GM18526 (cell line): Measurements from ENCODE around the gene NXPE3.
A peak's percentile ranks its signal among the peaks of the same experiment; 100 is the strongest.

Experiments used
- POLR2A ChIP-seq: IDR thresholded peaks from 3 replicates; pipeline ENCODE4 v1.6.1; 2011; ENCODE audit not compliant: insufficient read length; ENCODE audit errors: extremely low read depth

Gene NXPE3

DNA sequence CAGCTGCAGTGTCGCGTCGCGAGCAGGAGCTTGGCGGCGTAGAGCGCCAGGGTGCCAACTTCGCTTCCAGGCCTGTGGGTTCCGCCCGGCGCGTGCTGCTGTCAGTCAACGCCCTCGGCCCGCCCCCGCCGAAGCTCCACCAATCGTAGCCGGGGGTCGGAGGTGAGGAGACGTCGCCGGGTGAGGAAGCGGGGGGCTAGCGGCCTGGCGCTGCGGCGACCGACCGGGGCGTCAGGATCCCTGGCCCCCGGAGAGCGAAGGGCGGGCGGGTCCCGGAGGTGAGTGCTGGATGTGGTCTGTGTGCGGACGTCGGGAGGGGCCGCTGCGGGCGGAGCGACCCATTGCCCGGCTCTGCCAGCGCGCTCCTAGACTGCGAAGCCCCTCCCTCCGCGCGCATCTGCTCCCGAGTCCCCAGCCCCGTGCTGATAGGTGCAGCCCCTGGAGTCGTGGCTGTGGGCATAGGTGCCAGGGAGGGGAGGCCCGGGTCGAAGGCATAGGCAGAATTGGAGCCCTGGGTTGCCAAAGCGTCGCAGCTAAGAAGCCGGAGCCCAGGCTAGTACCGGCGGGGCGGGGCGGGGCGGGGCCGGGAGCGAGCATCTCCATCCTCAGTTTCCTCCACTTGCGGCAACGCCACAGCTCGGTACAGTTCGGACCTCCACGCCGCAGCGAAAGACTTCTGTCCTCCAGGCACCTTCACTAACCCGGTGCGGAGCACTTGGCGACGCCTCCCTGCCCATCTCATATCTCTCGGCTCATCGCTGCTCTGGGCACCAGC, at the start of gene NXPE3:
Gene NXPE3, plus strand, starts transcription at position 165 of the 775 bp plus-strand sequence. CDS start 6,386 bp downstream, outside the sequence.
- TF ChIP-seq POLR2A = peak; percentile 53

DNA sequence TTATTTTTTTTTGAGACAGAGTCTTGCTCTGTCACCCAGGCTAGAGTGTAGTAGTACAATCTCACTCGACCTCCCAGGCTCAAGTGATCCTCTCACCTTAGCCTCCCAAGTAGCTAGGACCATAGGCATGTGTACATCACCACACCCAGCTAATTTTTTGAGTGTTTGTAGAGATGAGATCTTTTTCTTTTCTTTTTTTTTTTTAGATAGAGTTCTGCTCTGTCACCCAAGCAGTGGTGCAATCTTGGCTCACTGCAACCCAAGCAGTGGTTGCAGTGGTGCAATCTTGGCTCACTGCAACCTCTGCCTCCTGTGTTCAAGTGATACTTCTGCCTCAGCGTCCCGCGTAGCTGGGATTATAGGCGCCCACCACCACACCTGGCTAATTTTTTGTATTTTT, 49.4 kb upstream of the NXPE3 start:
- no peak for TF ChIP-seq POLR2A

DNA sequence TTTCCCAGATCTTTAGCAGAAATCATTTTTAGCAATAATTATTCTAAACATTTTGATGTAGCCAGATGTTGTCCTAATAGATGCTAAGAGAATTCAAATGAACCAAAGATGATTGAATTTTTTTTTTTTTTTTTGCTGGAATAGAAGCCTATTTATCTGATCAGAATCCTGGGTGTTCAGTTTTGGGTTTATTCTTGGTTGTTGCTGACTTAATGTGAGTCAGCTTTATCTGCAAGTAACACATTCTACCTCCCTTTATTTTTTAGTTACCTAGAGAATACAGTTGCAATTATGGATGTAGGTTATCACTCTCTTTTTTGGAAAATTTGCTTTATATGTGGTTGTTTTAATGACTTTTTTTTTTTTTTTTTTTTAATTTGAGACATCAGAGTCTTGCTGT, 48.2 kb upstream of the NXPE3 start:
- TF ChIP-seq POLR2A = no peak

DNA sequence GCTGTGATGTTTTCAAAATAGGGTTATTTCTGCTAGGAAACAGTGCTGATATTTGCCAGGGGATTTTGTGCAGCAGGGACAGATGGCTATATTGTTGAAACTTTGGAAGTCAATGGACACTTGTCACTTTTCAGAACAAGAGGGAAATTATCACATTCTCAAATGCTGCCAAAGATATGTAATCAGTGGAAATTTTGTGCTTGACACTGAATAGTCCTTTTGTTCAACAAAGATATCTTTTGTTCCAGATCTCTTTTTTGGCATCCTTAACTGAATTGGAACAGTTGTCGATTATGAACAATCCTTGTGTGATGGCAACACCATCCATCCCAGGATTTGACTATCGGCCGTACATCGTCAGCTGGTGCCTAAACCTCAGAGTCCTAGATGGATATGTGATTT, 46.8 kb upstream of the NXPE3 start:
- TF ChIP-seq POLR2A = no peak

DNA sequence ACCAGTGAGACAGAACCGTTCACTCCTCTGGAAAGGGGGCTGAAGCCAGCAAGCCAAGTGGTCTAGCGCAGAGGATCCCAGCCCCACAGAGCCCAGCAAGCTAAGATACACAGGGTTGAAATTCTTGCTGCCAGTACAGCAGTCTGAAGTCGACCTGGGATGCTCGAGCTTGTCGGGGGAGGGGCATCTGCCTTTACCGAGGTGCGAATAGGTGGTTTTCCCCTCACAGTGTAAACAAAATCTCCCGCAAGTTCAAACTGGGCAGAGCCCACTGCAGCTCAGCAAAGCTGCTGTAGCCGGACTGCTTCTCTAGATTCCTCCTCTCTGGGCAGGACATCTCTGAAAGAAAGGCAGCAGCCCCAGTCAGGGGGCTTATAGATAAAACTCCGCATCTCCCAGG, 43.2 kb upstream of the NXPE3 start:
- no peak for TF ChIP-seq POLR2A

DNA sequence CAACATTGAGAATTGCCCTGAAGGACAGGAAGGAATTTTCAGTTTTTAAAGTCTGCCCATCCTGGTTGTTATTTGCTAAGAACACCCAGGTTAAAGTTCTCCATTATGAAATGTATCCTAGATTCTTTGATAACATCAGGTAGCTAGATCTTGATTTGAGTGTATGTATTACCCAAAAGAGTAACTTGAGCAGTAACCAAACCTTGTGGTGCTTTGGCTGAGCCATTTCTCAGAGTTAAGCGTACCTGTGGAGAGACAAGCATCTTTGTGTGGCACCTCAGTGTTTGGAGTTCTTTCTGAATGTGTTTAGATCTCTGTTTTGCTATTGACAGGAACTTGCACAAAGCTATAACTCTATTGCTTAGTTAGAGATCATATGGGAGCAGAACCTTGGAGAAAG, 34.2 kb upstream of the NXPE3 start:
- no peak for TF ChIP-seq POLR2A

DNA sequence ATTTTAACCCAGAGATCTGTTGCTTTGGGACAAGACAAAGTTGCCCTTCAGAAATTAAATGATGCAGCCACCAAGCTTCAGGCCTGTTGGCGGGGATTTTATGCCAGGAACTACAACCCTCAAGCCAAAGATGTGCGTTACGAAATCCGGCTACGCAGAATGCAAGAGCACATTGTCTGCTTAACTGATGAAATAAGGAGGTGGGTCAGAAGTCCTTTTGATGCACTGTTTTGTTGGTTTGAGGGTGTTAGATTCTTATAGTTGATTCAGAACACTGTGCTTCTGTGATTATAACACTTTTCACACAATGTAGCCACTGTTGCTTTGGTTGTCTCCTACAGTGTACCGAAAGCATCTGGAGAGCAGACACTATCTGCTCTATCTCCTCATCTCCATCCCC, 20.8 kb upstream of the NXPE3 start:
- TF ChIP-seq POLR2A = no peak

DNA sequence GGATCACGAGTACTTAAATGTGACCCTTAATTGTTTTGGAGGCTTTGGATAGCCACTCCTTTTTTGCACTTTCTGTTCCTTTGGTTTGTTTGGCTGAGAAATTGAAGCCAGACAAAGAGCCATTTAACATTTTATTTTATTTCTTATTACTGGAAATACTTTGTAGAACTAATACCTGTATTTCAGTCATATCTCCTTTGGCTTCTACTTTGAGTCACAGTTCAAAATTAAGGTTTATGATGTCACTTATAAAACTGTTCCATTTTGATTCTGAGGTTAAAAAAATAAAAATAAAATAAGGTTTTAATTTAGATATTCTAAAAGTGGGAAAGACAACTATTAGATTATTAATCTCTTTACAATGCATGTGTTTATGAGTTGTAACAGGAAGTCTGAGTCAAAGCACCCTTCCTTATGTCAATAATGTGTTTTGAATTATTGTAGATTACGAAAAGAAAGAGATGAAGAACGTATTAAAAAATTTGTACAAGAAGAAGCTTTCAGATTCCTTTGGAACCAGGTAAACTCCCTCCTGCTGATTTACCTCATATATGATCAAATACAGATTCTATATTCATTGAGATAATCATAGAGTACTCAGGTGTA, 16.9 kb upstream of the NXPE3 start:
- TF ChIP-seq POLR2A = no peak

DNA sequence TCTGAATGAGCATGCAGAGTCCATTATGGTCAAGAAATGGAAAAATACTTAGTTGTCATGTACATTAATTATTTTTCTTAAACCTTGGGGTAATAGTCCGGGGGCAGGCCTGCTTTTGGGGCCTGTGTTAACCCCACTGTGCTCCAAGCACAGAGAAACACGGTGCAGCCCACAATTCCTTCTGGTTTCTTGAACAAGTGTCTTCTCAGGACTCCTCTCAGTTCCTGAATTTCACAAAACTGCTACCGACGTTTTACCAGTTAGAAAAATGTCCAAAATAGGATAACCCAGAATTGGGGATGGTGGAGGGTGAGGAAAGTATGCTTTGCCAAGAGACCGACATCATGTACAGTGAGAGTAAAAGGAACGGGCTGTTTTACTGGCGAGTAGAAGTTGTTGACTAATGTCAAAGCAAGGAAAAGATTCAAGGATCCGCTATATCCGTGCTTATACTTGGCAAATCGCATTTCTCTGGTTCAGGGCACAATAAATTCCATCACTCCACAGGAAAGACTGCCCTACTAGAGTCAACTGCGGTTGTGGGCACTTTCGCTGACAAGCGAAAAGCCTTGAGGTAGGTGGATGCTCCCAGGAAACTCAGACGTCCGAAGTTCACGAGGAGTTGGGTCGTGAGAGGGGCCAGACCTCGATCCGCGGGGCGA, 495 bp upstream of the NXPE3 start:
- no peak for TF ChIP-seq POLR2A

DNA sequence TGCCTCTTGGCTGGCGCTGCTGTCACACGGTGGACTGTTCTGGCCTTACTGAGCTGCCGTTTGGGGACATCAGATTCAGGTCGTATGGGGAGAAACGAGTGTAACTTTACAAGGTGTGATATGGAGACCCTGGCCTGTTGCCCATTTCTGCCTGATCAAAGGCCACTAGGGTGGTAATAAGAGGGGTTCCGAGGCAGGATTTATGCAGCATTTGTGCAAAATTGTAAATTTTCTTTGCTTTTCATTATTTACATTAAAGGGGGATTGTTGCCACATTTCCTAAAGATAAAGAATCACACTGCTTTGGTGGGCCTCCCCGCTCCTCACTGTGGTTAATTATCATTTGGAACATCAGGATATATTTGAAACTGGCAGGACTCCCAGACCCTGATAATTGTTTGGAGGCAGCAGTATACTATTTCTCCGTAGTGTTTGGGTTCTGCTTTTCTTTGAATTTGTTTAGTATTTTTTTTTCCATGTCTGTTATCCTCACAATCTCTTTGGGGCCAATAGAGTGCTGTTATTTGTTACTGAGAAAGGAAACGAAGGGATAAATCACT, 891 bp downstream of the NXPE3 start:
- TF ChIP-seq POLR2A = no peak

DNA sequence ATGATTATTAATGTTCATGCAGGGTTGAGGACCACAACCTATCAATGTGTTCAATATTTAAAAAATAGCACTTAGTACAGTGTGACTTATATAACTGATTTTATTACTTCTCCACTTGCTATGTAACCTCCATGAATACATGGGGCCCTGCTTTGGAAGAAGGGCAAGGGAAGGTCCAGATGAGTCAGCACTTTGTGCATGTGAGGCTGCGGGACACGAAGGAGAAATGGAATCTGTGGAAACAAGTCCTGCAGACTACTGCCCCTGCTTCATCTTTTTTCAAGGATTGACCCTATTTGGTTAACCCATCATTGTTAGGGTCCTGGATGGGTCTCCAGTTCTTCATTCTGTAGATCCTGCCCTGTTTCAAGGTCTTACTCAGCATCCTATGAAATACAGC, 1.6 kb downstream of the NXPE3 start:
- no peak for TF ChIP-seq POLR2A

DNA sequence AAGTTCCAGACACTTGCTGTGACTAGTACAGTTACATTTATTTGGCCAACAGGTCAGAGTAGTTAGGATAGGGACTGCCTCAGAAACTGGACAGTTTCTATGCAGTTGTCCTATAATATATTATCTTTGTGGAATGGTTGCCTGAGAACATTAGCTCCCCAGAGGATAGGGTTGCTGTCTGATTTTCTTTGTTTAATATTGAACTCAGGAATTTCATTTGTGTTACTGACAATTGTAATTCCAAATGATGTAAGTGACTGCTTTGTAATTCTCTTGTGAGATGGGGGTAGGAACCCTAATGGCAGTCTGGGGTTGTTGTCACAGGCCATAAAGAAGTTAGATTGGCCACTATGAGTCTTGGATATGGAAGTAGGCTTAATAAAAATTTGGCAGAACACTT, 2.2 kb downstream of the NXPE3 start:
- TF ChIP-seq POLR2A = no peak

DNA sequence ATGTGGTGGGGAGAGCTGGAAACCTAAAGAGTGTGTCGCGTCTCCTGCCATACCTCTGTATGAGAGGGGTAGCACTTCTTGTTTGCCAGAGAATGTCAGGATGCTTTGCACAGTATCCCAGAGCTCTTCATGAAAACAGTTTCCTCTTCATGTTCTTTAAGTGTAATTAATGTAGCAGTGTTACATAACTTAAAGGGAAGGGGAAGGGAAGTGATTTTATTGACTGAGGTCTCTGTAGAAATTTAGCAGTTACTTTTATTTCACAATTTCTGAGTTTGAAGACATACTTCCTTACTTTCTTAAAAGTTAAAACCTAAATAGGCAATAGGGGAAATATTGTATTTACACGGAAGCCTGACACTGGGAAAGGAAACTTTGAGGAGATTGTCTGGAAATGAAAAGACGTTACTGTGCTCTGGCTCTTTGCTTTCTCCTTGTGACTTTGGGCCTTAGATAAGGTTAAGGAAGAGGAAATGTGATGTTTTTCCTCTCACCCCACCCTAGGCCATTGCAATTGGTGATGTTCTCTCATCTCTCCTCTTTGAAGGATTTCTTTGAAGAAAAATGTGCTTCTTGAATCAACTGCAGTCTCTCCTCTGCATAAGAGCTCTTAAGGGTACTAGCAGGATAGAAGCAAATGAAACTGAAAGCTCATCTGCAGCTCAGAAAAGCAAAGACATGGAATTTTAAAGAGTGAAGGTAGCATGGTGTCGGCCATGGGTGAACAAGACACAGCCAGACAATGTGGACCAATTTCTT, 6.0 kb downstream of the NXPE3 start:
- TF ChIP-seq POLR2A = no peak

DNA sequence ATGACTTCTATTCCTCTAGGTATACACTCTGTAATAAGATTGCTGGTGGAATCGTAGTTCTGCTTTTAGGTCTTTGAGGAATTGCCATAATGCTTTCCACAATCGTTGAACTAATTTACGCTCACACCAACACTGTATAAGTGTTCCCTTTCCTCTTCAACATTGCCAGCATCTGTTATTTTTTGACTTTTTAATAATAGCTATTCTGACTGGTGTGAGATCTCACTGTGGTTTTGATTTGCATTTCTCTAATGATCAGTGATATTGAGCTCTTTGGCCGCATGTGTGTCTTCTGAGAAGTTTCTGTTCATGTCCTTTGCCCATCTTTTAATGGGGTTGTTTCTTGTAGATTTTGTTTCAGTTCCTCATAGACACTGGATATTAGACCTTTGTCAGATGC, 12.8 kb downstream of the NXPE3 start:
- TF ChIP-seq POLR2A = no peak

DNA sequence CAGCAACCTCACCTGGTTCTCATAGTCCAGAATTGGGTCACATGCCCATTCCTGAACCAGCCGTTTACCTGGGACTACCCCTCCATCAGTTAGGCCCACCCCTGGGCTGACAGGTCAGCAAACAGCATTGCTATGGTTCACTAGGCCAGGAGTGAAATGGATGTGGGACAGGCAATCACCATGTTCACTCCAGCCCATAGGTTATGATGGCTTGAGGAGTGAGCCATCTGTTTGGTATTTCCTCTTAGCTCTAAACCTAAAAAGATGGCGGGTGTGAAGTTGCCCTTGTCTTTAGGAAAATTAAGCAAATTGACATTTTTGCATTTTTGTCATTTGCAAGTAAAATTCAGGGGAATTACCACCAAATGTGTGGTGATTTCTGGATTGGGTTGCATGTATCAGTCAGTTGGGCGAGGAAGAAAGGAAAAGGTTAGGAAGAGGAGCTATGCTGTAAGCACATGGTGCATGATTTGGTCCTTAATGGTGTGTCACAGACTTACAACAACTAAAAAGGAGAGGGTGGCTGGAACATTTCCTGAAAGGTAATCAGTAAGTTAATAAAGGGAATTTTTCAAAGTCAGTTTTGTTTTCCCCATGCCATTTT, 17.2 kb downstream of the NXPE3 start:
- TF ChIP-seq POLR2A = no peak

DNA sequence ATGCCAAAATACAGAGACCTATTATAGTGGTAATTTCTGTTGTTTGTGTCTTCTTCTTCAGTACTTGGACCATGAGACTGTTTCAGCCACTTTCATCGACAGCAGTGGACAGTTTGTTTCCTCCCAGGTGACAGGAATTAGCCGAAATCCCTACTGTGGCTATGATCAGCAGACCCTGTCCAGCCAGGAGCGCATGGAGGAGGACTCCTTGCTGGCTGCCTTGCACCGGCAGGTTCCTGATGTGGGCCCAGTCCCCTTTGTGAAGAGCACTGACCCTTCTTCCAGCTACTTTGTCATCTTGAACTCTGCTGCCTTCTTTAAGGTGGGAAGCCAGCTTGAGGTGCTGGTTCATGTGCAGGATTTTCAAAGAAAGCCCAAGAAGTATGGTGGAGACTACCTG, 22.2 kb downstream of the NXPE3 start:
- no peak for TF ChIP-seq POLR2A

DNA sequence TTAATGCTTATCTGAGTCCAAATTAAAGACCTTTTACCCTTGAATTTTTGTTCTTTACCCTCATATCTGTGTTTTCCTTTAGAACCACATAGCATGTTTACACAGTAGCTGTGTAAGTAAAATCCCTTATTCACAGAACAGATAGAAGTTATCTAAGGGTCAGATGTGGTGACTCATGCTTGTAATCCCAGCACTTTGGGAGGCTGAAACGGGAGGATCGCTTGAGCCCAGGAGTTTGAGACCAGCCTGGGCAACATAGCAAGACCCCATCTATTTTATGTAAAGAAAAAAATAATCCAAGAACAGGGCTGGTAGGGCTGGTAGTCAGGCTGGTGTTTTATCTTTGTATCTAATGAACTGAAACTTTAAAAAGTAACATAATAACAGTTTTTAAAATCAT, 23.2 kb downstream of the NXPE3 start:
- no peak for TF ChIP-seq POLR2A
